ENCODE results near the gene SMIM38. TPM values are rescaled to one million over a fixed set of nuclear protein-coding genes. Genes with fewer than 3 reads are reported as not detected.
"Not testable (repeated sequence)": the region's sequence is repeated elsewhere in the genome, so short reads cannot be mapped to it uniquely, and the experiment has no call there.

The SMIM38 gene
- total and polyA plus RNA-seq, 5 experiments from 2014 or later, result 0.11 to 0.49 (median 0.36) TPM; not detected in 2

DNA sequence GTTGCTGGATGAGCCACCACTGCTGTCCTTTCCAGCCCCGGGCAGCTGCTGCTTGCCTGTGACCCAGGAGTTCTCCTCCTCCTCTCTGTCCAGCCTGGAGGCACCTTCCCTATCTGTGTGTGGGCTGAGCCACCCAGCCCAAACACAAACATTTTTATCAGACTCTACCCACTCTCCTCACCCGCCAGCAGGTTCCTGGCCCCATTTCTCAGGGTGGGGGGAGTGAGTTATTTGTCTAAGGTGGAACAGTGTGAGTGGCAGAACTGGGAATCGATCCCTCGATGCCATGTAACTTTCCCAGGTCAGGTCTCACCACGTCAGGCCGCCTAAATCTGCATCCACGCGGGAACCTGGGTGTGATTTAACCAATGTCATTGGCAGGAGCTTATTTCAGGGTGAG lies 20.8 kb upstream of the SMIM38 start:
- no peaks in the 10 kb centered on the region for H3K27me3 Mint-ChIP-seq
- ATAC-seq, result no peak
- DNase-seq, result no peak

DNA sequence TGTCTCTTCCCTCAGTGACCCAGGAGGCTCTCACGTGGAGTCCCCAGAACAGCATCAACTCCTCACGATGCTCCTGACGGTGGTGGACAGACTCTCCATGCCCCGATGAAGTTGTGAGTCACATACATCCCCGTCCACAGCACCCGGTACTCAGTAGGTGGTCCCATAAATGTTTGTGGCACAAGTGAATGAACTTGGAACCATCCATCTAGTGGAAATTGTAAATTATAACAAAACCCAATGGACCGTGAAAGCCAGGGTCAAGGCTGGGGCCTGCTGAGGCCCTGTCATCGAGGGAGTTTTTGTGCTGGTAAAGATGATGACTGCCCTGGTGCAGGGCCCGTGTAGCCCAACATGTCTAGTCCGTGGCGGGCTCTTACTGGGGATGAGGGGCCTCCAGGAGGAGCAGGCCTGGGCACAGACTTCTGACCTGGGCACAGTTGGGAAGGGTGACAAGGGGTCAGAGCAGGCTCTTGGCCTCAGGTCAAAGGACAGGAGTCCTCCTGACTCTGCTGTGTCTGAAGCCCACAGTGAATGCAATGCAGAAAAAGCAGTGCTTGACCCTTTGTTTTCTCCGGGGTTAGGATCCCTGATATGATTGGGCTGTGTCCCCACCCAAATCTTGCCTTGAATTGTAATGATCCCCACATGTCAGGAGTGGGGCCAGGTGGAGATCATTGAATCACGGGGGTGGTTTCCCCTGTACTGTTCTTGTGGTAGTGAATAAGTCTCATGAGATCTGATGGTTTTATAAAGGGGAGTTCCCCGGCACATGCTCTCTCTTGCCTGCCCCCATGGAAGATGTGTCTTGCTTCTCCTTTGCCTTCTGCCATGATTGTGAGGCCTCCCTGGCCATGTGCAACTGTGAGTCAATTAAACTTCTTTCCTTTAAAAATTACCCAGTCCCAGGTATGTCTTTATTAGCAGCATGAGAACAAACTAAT lies 20.0 kb upstream of the SMIM38 start:
- peaks cover 0 to 6% (median 0%) of the 10 kb centered on the region in 9 donors for H3K9me3 Mint-ChIP-seq
- DNase-seq (no peak), ATAC-seq (no peak)
- H3K4me1 Mint-ChIP-seq, result peaks cover 6 to 30% (median 10%) of the 10 kb centered on the region in 4 donors
- no peaks in the 10 kb centered on the region for H3K27me3 Mint-ChIP-seq
- H3K27ac Mint-ChIP-seq, result peak overlapping the region in 2 of 10 donors; percentile 52 to 90
- peaks cover 0 to 2% (median 0%) of the 10 kb centered on the region in 3 donors for H3K36me3 Mint-ChIP-seq
- peak overlapping the region in 1 of 10 donors; percentile 20 for H3K4me3 Mint-ChIP-seq
- POLR2A ChIA-PET, result no interaction called here

More for the DNA sequence above, 20.8 kb upstream of the SMIM38 start:
- no peak overlapping the region for H3K4me3 Mint-ChIP-seq
- H3K9me3 Mint-ChIP-seq, result peaks cover 0 to 6% (median 0%) of the 10 kb centered on the region in 9 donors
- peaks cover 0 to 2% (median 0%) of the 10 kb centered on the region in 3 donors for H3K36me3 Mint-ChIP-seq
- peak overlapping the region in 1 of 10 donors; percentile 22 for H3K27ac Mint-ChIP-seq
- POLR2A ChIA-PET, result no interaction called here
- peaks cover 7 to 34% (median 13%) of the 10 kb centered on the region in 4 donors for H3K4me1 Mint-ChIP-seq

DNA sequence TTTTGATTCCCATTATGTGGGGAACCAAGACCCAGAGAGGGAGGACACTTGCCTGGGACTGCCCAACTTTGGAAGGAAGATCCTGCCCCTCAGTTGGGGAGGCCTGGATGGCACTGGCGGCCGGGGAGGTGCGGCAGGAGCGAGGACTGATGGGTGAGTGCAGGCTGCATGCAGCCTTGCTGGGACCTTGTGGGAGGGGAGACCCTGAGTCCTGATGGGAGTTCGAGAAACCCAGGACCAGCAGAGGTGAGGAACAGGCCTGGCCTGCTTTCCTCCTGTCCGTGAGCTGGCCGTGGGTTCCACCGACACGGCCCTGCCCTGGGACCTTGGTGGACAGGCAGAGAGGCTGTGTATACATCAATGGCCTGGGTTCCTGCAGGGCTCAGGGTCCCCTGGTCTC lies 19.3 kb upstream of the SMIM38 start:
- Mint-ChIP-seq H3K27ac (peak overlapping the region in 2 of 10 donors; percentile 34 to 90), H3K4me3 (no peak overlapping the region), H3K27me3 (no peaks in the 10 kb centered on the region), H3K4me1 (peaks cover 1 to 22% (median 5%) of the 10 kb centered on the region in 4 donors), H3K9me3 (peaks cover 0 to 6% (median 0%) of the 10 kb centered on the region in 9 donors), H3K36me3 (peaks cover 0 to 2% (median 0%) of the 10 kb centered on the region in 3 donors)
- POLR2A ChIA-PET, result no interaction called here
- DNase-seq (no peak), ATAC-seq (no peak)

DNA sequence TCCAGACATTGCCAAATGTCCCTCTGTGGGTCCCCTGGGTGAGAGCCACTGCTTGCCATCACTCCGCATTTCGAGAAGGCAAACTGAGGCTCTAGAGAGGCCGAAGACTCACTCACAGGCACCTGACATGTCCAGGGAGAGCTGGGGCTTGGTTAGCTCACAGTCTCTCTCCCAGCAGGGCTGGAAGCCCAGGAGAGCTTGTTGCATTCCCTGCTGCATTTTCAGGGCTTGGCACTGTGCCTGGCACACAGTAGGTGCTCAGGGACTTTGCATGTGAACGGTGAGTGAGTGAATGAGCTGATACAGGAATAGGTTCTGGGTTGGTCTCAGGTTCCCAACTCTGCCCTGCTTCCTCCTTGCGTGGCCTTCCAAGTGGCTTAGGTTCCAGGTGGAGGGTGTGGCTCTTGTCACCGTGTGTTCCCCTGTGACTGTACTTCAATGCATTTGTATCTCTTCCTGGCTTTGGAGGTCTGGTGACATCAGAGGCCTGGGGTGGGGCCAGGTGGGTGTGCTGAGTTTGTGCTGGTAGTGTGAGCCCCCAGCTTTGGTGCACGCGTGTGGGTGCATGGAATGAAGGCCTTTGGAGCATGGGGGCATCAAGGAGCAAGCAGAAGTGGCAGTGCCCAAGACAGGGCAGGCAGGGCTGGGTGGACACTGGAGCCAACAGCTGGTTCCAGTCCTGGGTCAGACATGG lies 18.4 kb upstream of the SMIM38 start:
- H3K9me3 Mint-ChIP-seq, result peaks cover 0 to 6% (median 0%) of the 10 kb centered on the region in 9 donors
- DNase-seq, result no peak
- H3K27me3 Mint-ChIP-seq, result no peaks in the 10 kb centered on the region
- POLR2A ChIA-PET, result no interaction called here
- peak overlapping the region in 2 of 10 donors; percentile 46 to 61 for H3K27ac Mint-ChIP-seq
- peaks cover 0 to 2% (median 0%) of the 10 kb centered on the region in 3 donors for H3K36me3 Mint-ChIP-seq
- peaks cover 3 to 22% (median 5%) of the 10 kb centered on the region in 4 donors for H3K4me1 Mint-ChIP-seq
- no peak for ATAC-seq
- peak overlapping the region in 1 of 10 donors; percentile 41 for H3K4me3 Mint-ChIP-seq

DNA sequence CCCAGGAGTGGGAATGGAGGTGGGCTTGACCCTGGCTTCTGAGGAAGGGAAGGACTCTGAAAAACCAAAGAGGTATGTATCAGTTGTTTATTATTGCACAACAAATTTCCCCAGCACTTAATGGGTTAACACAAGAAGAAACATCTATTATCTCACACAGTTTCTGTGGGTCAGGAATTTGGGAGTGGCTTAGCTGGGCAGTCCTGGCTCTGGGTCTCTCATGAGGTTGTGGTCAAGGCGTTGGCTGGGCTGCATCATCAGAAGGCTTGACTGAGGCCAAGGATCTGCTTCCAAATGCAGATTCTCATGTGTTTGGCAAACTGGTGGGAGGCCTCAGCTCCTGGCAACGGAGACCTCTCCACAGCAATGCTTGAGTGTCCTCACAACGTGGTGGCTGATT lies 17.5 kb upstream of the SMIM38 start:
- DNase-seq, result no peak
- peaks cover 0 to 2% (median 0%) of the 10 kb centered on the region in 3 donors for H3K36me3 Mint-ChIP-seq
- H3K4me1 Mint-ChIP-seq, result peaks cover 2 to 16% (median 5%) of the 10 kb centered on the region in 4 donors
- peak overlapping the region in 2 of 10 donors; percentile 14 to 20 for H3K27ac Mint-ChIP-seq
- no peaks in the 10 kb centered on the region for H3K27me3 Mint-ChIP-seq
- POLR2A ChIA-PET, result no interaction called here
- no peak for ATAC-seq
- peaks cover 0 to 4% (median 0%) of the 10 kb centered on the region in 9 donors for H3K9me3 Mint-ChIP-seq
- H3K4me3 Mint-ChIP-seq, result no peak overlapping the region

DNA sequence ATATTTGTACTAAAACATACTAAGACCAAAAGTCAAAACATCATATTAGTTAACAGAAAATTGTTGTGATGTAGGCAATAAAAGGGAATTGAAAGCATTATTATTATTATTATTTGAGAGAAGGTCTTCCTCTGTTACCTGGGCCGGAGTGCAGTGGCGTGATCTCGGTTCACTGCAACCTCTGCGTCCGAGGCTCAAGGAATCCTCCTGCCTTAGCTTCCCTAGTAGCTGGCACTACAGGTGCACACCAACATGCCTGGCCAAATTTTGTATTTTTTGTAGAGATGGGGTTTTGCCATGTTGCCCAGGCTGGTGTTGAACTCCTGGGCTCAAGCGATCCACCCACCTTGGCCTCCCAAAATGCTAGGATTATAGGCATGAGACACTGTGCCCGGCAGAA lies 15.6 kb upstream of the SMIM38 start:
- not testable (repeated sequence) for DNase-seq, ATAC-seq, H3K36me3 Mint-ChIP-seq, H3K27ac Mint-ChIP-seq, H3K4me3 Mint-ChIP-seq, H3K27me3 Mint-ChIP-seq
- POLR2A ChIA-PET, result interaction anchor here (0.6 kb wide), 1 partner anchor 691 kb away, joined by 6 read pairs; no protein-coding TSS in a partner anchor
- peaks cover 0 to 12% (median 4%) of the 10 kb centered on the region in 9 donors for H3K9me3 Mint-ChIP-seq
- peaks cover 2 to 15% (median 4%) of the 10 kb centered on the region in 4 donors for H3K4me1 Mint-ChIP-seq

DNA sequence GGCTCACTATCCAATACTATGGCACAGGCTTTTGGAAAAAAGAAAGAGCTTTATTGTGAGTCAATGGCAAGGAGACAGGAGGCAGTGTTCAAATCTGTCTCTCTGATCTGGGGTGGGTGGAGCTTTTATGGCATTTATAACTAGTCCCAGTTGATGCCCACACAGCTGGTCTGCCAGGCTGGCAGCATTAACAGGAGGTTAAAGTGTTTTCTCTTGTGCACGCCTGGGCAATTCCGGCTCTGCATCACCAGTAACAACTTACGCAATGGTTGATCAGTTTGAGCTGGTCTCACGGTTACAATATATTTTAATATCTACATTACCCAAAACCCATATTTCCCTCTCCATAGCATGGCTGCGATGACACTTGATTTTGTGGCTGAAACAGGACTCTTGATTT lies 15.1 kb upstream of the SMIM38 start:
- no peak for DNase-seq
- no peak overlapping the region for H3K4me3 Mint-ChIP-seq
- no peak for ATAC-seq
- peaks cover 2 to 15% (median 4%) of the 10 kb centered on the region in 4 donors for H3K4me1 Mint-ChIP-seq
- H3K9me3 Mint-ChIP-seq, result peaks cover 2 to 16% (median 6%) of the 10 kb centered on the region in 9 donors
- no peak overlapping the region for H3K27ac Mint-ChIP-seq
- POLR2A ChIA-PET, result no interaction called here
- H3K36me3 Mint-ChIP-seq, result peaks cover 0 to 7% (median 3%) of the 10 kb centered on the region in 3 donors
- H3K27me3 Mint-ChIP-seq, result no peaks in the 10 kb centered on the region

DNA sequence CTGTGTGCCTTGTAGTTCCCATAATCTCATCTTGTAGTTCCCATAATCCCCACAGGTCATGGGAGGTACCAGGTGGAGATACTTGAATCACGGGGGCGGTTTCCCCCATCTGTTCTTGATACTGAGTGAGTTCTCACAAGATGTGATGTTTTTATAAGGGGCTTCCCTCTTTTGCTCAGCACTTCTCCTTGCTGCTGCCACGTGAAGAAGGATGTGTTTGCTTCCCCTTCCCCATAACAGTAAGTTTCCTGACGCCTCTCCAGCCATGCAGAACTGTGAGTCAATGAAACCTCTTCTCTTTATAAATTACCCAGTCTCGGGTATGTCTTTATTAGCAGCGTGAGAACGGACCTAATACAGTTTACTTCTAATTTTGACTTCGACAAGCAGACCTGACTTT lies 14.0 kb upstream of the SMIM38 start:
- Mint-ChIP-seq H3K27me3 (no peaks in the 10 kb centered on the region), H3K9me3 (peaks cover 3 to 27% (median 17%) of the 10 kb centered on the region in 9 donors), H3K4me3 (no peak overlapping the region), H3K4me1 (peaks cover 2 to 12% (median 4%) of the 10 kb centered on the region in 4 donors), H3K27ac (no peak overlapping the region), H3K36me3 (peaks cover 0 to 16% (median 15%) of the 10 kb centered on the region in 3 donors)
- DNase-seq, result no peak
- POLR2A ChIA-PET, result no interaction called here
- no peak for ATAC-seq

DNA sequence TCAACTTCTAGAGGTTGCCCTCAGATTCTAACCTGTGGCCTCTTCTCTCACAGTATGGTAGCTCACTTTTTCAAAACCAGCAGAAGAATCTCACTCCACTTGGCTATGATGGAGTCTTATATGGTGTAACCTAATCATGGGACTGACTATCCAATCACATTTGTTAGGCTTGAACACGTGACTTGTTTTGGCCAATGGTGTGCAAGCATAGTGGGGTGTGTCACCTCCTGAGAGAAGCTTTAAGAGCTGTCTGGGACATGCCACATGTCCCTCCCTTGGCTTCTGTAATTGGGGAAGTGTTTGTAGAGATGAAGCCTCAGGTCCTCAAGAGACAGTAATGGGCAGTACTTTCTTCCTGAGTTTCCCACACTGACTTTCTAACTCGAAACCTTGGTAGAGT lies 12.8 kb upstream of the SMIM38 start:
- DNase-seq, result no peak
- H3K4me3 Mint-ChIP-seq, result no peak overlapping the region

DNA sequence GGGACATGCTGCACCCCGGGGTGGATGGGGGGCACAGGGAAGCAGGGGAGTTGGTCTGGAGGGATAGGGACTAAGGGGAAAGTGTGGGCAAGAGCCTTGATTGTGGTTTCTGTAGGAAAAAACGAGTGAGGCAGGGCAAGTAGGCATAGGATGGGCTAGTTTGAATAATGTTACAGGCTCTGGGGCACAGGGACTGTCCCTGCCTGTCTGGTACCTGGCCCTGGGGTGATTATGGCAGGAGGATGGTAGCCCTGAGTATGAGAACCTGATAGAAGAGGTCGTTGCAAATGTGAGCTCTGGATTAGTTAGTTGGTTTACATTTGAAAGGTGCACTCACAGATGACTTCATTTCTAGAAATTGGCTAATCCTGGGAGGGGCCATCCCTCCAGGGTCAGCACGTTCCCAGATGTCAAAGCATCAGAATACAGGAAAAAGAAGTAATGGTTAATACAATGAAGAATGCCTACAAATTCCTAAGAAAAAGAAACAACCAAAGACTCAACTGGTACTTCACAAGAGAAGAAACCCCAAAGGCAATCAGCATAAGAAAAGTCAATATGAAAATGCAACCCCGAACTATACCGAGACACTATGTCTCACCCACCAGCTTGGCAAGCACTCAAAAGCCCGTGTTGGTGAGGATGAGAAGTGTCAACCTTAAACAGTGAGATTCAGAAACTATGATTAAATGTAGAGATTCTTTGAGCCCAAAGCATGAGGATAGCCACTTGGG lies 11.3 kb upstream of the SMIM38 start:
- Mint-ChIP-seq H3K4me1 (peaks cover 2 to 8% (median 6%) of the 10 kb centered on the region in 4 donors), H3K27me3 (no peaks in the 10 kb centered on the region), H3K36me3 (peaks cover 2 to 21% (median 19%) of the 10 kb centered on the region in 3 donors), H3K27ac (no peak overlapping the region), H3K9me3 (peaks cover 5 to 36% (median 21%) of the 10 kb centered on the region in 9 donors), H3K4me3 (no peak overlapping the region)
- DNase-seq (no peak), ATAC-seq (no peak)
- POLR2A ChIA-PET, result no interaction called here

More for the DNA sequence above, 12.8 kb upstream of the SMIM38 start:
- POLR2A ChIA-PET, result no interaction called here
- Mint-ChIP-seq H3K9me3 (peaks cover 3 to 29% (median 20%) of the 10 kb centered on the region in 9 donors), H3K27ac (no peak overlapping the region), H3K36me3 (peaks cover 0 to 21% (median 18%) of the 10 kb centered on the region in 3 donors), H3K4me1 (peaks cover 0 to 4% (median under 1%) of the 10 kb centered on the region in 4 donors), H3K27me3 (no peaks in the 10 kb centered on the region)
- ATAC-seq, result no peak

DNA sequence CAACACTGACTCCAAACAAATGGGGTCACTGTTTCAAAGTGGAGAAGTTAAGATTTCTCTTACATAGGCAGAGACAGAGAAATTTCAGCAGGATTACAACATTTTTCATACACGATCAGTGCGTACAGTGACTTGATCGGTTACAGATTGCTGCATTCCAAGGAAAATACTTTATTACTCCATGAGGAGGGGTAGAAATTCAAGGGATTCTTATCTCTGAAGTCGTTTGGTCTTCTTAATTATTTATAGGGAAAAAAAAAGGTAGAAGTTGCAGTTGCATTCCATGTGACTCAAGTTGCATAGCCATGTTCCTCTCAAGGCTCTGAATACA lies 10.7 kb upstream of the SMIM38 start:
- ATAC-seq, result no peak
- no peak overlapping the region for H3K4me3 Mint-ChIP-seq
- H3K9me3 Mint-ChIP-seq, result peaks cover 5 to 36% (median 21%) of the 10 kb centered on the region in 9 donors
- peaks cover 2 to 21% (median 19%) of the 10 kb centered on the region in 3 donors for H3K36me3 Mint-ChIP-seq
- no peaks in the 10 kb centered on the region for H3K27me3 Mint-ChIP-seq
- peaks cover 2 to 8% (median 6%) of the 10 kb centered on the region in 4 donors for H3K4me1 Mint-ChIP-seq
- H3K27ac Mint-ChIP-seq, result no peak overlapping the region
- POLR2A ChIA-PET, result no interaction called here
- DNase-seq, result no peak

DNA sequence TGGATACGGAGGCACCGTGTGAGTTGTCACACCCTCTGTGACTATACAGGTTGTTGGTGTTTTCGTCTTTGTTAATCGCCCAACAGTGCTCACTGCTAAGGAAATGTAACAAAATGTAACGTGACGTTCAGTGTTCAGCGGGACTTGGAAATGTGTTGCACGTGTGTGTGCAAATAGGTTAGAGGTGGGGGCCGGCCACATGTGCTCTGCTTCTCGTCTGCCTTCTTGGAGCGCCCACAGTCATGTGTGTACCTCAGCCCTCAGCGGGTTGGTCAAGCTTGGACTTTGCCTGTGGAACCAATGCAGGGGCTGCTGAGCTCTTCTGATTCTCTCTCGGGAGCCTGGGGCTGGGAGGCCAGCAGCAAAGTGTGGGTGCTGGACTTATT lies 7.4 kb upstream of the SMIM38 start:
- DNase-seq (no peak), ATAC-seq (no peak)
- POLR2A ChIA-PET, result no interaction called here
- no peak overlapping the region for H3K4me3 Mint-ChIP-seq
- H3K9me3 Mint-ChIP-seq, result peaks cover 5 to 46% (median 23%) of the 10 kb centered on the region in 9 donors
- peak overlapping the region in 2 of 10 donors; percentile 40 to 61 for H3K27ac Mint-ChIP-seq
- H3K36me3 Mint-ChIP-seq, result peaks cover 2 to 22% (median 21%) of the 10 kb centered on the region in 3 donors
- H3K27me3 Mint-ChIP-seq, result no peaks in the 10 kb centered on the region
- H3K4me1 Mint-ChIP-seq, result peaks cover 0 to 8% (median 7%) of the 10 kb centered on the region in 4 donors
